ENCODE data around the gene DOCK7.

Gene DOCK7

DNA sequence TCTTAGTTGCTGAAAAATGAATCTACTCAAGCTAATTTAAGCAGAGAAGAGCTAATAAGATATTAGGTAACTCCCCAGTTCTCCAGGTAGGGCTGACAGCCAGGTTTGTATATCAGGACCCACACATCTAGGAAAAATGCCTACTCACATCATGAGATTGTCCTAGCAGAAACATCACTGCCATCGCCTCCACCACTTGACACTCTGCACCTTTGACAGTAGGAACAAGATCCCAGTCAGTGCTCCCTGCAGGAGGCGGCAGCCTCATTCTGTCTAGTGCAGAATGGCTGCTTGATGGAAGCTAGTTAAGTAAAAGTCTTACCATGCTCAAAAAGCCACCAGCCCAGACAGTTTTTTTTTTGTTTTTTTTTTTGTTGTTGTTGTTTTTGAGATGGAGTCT, 282.9 kb downstream of the DOCK7 start:
- H3K27ac ChIP-seq = no peak overlapping the region
- TF ChIP-seq, protein P1, sequence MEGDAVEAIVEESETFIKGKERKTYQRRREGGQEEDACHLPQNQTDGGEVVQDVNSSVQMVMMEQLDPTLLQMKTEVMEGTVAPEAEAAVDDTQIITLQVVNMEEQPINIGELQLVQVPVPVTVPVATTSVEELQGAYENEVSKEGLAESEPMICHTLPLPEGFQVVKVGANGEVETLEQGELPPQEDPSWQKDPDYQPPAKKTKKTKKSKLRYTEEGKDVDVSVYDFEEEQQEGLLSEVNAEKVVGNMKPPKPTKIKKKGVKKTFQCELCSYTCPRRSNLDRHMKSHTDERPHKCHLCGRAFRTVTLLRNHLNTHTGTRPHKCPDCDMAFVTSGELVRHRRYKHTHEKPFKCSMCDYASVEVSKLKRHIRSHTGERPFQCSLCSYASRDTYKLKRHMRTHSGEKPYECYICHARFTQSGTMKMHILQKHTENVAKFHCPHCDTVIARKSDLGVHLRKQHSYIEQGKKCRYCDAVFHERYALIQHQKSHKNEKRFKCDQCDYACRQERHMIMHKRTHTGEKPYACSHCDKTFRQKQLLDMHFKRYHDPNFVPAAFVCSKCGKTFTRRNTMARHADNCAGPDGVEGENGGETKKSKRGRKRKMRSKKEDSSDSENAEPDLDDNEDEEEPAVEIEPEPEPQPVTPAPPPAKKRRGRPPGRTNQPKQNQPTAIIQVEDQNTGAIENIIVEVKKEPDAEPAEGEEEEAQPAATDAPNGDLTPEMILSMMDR (IDR thresholded peaks at IDR 0.05) = no peak
- no peak for DNase-seq (ENCODE audit: low spot score)
- no peak overlapping the region for H3K4me3 ChIP-seq
